Measurements from ENCODE around the gene HUWE1.
A peak's percentile ranks its signal among the peaks of the same experiment; 100 is the strongest.
"Not testable (repeated sequence)": the region's sequence is repeated elsewhere in the genome, so short reads cannot be mapped to it uniquely, and the experiment has no call there.

Gene HUWE1

DNA sequence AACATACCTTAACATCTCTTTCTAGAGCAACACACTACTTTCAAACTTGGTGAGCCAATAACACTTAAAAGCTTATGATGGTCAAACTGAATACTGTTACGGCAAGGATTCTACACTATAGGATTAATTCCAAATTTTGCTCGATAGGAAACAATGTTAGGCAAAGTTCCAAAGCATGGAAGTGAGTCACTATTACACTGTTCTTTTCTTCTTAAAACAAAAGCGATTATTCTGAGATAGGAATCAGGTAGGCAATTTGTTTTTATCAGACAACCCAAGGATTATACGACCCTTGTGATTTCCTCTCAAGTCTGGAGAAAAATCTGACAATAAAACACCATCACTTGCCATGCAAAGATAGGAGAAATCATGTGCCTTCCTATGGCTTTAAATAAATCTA, 81.5 kb downstream of the HUWE1 start:
- no peak for DNase-seq

- no peak for DNase-seq
These were observed 86.6 kb downstream of the HUWE1 start for GRCh38 chrX:53599781-53600396.

DNA sequence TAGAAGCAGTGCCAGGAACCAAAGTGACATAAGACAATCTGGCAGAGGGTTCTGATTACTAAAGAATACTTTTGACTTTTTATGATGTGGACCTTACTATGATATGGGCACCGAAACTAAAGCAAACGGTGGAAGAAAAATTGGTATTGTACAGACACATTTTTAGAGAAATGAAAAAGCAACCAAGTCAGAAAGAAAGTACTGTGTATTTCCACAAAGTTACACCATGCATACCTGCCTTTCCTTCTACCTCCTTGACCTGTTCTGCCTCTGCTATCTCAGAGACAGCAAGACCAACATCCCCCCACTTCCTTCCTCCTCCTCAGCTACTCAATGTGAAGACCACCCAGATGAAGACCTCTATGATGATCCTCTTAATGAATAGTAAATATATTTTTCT, 88.3 kb downstream of the HUWE1 start:
- no peak for DNase-seq

DNA sequence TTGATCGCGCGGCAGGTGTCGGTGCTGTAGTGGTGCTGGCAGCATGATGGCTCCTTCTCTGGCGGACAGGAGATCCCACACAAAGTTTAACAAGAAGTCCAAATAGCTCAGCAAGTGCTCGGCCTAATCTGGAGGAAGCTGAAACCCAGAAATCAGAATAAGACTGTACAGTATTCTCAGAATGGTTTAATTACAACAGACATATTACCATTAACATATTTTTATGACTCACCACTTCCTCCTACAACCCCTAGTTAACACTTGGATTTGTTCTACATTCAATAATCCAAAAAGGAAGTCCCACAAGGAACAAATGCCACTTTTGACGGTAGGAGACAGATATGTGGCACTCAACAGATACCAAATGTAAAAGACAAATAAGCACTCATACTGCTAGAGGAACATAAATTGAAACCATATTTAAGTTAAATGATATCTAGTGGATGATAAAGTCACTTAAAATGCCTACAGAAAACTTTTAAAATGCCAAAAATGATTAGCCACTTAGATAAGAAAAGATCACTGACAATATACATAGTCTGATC, 91.2 kb downstream of the HUWE1 start:
- no peak for DNase-seq

DNA sequence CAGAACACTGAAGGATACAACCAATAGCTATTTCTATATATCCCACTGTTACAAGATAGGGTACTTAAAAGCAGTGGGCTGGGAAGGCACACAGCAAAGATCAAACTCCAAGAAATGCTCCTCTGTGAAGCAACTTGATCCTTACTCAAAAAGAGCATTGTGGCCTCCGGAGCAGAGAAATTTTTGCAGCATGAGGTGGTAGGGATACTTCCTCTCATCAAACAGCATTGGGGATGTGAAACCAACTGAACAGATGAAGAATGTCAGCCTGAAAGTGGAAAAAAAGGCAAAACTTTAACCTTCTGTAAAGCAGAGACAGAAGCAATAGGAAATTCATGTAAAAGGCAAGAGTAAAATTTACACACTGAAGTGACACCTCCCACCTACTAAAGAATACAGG, 92.2 kb downstream of the HUWE1 start:
- DNase-seq = peak; percentile 7

DNA sequence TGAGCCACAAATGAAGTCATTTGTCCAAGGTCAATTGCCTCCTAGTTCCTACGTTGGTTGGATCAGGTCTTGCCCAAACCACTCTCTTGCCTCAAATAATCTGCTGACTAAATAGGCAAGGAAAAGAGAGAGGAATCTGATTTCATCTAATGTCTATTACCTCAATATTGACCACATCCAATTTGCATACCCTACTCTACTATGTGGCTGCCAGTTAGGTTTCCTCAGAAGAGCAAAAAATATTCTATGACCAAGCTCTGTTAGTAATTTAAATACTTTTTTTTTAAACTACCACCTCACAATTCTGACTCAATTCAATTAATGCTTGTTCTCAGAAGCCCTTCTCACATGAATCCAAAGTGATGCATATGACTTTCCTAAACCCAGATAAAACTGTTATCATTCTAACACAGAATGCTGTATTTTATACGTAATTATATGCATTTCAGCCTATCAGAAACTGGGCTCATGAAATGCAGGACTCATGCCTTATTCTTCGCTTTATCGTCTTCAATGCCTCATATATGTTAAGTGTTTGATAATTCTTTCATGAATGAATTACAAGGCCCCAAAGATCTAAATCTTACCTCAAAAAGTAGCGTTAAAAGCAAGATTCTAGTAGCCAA, 98.6 kb downstream of the HUWE1 start:
- DNase-seq = no peak

DNA sequence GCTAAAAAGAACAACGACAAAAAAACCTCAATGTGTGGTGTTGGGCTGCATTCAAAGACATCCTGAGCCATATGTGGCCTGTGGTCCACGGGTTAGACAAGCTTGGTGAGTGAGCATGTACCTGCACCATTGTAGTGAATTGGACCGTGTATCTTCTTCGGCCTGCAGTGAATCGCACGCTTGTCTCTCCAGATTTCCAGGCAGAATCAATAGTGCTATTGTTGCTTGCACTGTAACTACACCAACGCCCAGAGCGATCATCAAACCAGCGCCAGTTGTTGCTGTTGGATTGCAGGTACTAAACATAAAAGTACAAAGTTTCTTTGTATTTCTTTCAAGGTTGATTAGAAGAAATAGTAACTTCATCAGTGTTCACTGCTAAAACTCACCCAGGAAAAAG, 101.6 kb downstream of the HUWE1 start:
- DNase-seq = no peak

DNA sequence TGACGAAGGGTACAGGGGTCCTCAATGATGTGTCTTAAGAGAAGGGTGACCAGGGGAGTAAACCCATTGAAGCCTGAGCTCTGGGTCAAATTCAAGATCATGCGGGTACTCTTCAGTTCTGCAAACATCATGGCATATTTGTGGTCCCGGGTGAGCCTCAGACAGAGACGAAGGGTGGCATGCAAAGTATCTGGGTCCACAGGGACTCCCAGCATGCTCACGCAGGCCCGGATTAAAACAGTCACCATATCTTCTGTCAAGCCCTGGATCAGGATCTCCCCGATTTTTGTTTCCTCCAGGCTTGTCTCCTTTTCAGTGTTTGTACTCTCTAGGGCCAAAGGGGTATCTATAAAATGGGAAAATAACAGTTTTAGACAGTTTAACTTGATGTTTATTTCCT, 102.9 kb downstream of the HUWE1 start:
- DNase-seq = no peak

DNA sequence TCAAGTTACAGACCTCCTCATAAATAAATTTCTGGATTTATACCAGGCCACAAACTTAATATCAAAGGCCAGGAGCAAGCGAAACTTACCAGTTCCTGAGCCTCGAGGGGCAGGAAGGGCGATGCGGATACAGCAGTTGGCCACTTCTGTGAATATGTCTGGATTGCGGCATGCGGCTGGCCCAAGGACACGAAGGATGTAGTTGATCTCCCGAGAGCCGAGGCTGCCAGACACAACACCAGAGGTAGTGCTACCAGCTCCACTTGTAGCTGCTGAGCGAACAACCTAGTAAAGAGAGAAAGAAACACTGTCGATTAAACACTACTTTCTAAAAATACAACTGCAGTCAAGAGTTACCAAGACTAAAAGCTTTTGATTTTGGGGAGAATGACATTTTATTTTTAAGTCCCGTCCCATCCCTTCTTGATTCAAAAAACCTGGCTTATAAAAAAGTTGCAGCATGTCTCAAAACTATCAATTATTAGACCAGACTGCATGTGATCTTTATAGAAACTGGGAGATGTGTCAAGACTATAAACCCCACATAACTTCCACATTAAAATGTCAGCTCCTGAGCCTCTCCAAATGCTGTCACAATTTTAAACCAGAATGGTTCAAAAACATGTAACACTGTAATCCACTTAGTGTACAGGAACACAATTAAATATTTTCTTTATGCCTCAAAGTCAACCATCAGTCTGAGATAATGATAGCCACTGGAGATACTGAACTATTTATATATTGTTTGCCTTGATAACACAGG, 105.6 kb downstream of the HUWE1 start:
- DNase-seq = no peak

DNA sequence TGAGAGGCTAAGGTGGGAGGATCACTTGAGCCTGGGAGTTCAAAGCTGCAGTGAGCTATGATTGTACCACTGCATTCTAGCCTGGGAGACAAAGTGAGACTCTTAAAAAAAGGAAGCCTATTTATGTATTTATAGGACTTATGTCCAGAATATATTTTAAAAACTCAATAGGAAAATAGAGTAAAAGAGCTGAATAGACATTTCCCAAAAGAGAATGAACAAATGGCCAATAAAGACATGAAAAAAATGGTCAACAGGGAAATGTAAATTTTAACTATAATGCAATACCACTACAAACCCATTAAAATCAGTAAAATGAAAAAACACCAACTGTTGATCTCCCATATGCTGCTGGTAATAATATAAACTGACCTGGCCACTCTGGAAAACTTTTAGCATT, 115.0 kb downstream of the HUWE1 start:
- no peak for DNase-seq

DNA sequence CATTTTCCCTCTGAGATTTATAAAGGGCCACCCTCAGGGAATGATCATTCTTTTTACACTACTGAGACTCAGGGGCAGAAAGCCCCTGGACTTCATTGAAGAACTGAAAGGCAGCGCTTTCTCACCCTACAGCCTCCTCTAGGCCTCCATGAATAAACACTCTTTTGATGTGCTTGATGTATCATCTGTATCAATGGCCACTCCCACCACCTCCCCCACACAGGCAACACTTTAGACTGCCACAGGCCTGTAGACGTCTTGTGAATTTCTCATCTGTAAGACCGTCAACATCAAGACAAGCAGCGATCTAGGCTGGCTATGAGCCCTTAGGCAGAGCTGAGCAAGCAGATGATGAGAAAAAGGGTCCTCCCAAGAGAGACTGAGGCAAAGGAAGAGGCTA, 123.2 kb downstream of the HUWE1 start:
- DNase-seq = no peak

- DNase-seq = no peak
These were observed 124.6 kb downstream of the HUWE1 start for GRCh38 chrX:53561912-53562311.

GRCh38 chrX:53558646-53559045, 127.9 kb downstream of the HUWE1 start:
- DNase-seq = no peak

DNA sequence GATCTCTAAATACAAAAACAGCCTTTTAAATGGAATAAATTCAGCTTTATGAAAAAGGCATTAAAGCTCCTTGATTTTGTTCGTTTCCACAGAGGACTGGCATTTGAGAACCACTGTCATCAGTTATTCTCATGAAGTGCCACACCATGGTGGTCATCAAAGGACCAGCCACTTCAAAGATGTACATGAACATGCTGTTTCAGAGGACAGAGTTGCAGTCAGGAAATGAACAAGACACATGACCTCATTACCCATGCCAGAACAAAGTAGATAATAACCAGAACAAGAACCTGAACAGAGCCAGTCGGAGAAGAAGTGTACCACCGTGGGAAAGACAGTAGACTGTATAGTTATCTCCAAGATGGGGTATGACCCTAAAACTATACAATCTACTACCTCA, 129.7 kb downstream of the HUWE1 start:
- no peak for DNase-seq

DNA sequence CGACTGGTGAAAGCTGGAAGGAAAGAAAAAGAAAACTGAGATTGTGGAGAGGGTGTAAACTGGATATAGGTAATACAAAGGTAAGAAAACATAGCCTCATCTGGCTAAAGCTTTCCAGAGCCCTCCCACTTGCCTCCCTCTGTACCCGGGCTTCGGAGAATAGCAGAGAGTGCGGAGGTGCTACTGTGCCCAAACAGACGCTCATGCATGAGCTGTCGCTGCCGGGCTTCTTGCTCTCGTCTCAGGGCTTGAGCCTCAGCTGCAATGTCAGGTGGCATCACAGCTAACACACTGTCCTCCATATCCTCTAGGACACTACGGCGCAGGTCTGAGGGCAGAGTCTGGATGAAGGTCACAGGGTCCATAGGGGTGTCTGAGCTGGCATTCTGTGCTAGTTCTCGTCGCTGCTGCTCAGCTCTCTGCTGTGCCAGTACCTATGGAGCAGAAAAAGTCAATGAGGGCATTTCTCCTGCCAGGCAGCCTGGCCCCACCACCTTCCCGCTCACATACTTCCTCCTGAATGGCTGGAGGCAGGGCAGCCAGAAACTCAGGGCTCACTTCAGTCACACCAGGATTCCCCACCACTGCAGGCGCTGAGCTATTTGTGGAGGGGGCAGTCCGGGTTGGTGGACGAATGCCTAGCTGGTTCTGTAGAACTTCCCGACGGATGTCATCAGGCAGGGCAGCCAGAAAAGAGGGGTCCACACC, 135.6 kb downstream of the HUWE1 start:
- DNase-seq = no peak

DNA sequence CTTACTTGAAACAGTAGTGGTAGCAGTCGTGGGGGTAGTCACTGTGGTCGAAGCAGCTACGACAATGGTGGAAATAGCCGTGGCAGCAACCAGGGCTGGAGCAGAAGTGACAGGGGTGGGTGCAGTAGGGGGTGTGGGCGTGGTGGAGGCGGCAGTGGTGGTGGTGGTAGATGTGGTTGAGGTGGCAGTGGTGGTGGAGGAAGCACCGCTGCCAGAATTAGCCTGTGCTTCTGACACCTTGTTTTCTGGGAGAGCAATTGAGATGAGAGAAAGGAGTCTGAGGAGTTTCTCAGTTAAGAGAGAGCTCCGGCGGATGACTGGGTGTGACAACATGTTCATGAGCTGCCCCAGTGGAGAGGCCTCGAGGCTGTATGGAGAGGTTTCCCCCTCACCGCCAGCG, 138.9 kb downstream of the HUWE1 start:
- DNase-seq = no peak

- DNase-seq = no peak
These were observed 141.6 kb downstream of the HUWE1 start for GRCh38 chrX:53544936-53545335.

- DNase-seq = no peak
These were observed 147.7 kb downstream of the HUWE1 start for GRCh38 chrX:53538781-53539180.

DNA sequence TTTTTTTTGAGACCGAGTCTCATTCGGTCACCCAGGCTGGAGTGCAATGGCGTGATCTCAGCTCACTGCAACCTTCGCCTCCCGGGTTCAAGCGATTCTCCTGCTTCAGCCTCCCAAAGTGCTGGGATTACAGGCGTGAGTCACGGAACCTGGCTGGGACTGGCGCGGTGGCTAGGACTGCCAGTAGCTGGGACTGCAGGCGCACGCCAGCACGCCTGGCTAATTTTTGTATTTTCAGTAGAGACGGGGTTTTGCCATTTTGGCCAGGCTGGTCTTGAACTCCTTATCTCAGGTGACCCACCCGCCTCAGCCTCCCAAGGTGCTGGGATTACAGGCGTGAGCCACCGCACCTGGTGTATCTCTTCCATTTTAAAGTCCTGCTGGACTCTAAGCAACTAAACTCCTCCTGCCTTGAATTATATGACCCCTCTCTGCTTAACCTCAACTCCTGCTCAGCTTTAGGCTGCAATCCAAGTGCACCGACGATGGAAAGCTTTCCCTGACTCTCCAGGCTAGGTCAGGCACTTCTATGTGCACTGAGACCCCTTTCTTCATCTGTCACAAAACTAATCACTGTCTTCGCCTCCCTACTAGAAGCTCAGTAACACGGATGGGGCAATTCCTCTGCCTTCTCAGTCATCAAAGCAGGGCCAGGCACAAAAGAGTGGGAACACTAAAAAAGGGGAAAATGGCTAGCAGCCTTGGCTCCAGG, 155.1 kb downstream of the HUWE1 start:
- DNase-seq = not testable (repeated sequence)

- DNase-seq = no peak
These were observed 159.5 kb downstream of the HUWE1 start for GRCh38 chrX:53526999-53527398.

- DNase-seq = no peak
These were observed 175.2 kb downstream of the HUWE1 start for GRCh38 chrX:53511322-53511721.

DNA sequence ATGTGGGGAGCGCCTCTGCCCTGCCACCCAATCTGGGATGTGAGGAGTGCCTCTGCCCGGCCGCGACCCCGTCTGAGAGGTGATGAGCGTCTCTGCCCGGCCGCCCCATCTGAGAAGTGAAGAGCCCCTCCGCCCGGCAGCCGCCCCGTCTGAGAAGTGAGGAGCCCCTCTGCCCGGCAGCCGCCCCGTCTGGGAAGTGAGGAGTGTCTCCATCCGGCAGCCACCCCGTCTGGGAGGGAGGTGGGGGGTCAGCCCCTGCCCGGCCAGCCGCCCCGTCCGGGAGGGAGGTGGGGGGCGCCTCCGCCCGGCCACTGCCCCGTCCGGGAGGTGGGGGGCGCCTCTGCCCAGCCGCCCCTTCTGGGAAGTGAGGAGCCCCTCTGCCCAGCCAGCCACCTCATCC, 182.5 kb downstream of the HUWE1 start:
- not testable (repeated sequence) for DNase-seq

GRCh38 chrX:53494436-53494835, 192.1 kb downstream of the HUWE1 start:
- peak; percentile 6 for DNase-seq
